ENCODE measurements around the gene ARHGEF28. TPM values are rescaled to one million over a fixed set of nuclear protein-coding genes. Genes with fewer than 3 reads are reported as not detected.

ARHGEF28 gene
- total RNA-seq, 1 donor: 26.2 TPM

DNA sequence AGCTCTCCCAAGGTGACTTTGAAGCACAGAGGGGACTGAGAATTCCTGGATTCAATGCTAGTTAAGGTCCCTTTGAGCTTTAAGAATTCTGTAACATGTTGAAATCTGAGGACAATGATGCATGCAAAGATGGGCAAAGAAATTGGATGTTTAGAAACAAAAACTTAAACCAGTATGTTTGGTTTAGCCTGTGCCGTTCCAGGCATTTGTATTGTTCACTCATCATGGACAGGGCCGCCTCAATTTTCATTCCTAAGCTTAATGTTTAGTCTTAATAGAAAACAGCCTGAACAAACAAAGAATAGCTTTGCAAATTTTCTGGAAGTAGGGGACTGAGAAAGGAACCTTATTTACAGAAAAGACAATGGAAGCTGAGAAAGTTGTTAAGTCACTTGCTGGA is 267.8 kb downstream of the ARHGEF28 start:
- TF ChIP-seq, protein P1, sequence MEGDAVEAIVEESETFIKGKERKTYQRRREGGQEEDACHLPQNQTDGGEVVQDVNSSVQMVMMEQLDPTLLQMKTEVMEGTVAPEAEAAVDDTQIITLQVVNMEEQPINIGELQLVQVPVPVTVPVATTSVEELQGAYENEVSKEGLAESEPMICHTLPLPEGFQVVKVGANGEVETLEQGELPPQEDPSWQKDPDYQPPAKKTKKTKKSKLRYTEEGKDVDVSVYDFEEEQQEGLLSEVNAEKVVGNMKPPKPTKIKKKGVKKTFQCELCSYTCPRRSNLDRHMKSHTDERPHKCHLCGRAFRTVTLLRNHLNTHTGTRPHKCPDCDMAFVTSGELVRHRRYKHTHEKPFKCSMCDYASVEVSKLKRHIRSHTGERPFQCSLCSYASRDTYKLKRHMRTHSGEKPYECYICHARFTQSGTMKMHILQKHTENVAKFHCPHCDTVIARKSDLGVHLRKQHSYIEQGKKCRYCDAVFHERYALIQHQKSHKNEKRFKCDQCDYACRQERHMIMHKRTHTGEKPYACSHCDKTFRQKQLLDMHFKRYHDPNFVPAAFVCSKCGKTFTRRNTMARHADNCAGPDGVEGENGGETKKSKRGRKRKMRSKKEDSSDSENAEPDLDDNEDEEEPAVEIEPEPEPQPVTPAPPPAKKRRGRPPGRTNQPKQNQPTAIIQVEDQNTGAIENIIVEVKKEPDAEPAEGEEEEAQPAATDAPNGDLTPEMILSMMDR (IDR thresholded peaks at IDR 0.05; ENCODE audit: insufficient read depth, low read length): no peak
- no peak overlapping the region for H3K4me3 ChIP-seq (ENCODE audit: low read depth, low read length)
- no peak for DNase-seq (ENCODE audit: low read depth)

DNA sequence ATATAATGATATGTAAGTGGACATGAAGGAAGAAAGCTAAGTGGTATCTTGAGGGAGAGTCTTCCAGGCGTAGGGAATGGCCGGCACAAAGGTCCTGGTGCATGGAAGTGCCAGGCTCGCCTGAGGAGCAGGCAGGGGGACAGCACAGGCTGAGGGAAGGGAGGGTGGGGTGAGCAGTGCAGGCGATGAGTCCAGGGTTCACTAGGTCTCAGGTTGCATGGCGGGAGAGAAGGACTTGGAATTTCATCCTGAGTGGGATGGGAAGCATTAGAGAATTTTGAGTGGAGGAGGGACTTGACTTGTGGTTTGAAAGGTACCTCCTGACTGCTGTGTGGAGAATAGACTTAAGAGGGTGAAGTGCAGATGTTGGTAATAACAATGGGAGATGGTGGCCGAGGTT is 268.9 kb downstream of the ARHGEF28 start:
- no peak overlapping the region for H3K4me3 ChIP-seq (ENCODE audit: low read depth, low read length)
- TF ChIP-seq, protein P1 (IDR thresholded peaks at IDR 0.05; ENCODE audit: insufficient read depth, low read length): no peak
- no peak for DNase-seq (ENCODE audit: low read depth)

DNA sequence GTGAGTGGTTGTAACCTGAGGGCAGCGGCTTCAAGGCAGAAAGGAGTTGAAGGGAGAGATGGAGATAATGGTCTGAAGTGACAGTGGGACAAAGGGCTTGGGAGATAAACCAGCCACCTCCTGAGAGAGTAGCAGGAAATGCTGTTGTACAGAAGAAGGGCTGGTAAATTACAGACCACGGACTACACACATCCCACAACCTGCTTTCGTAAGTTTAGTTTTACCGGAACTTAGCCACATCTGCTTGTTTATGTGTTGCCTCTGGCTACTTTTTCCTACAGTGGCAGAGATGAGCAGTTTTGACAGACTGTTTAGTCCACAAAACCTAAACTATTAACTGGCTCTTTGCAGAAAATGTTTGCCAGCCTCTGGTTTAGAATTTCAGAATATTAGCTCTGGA is 269.5 kb downstream of the ARHGEF28 start:
- DNase-seq (ENCODE audit: low read depth): no peak
- TF ChIP-seq, protein P1 (IDR thresholded peaks at IDR 0.05; ENCODE audit: insufficient read depth, low read length): no peak
- H3K4me3 ChIP-seq (ENCODE audit: low read depth, low read length): no peak overlapping the region

DNA sequence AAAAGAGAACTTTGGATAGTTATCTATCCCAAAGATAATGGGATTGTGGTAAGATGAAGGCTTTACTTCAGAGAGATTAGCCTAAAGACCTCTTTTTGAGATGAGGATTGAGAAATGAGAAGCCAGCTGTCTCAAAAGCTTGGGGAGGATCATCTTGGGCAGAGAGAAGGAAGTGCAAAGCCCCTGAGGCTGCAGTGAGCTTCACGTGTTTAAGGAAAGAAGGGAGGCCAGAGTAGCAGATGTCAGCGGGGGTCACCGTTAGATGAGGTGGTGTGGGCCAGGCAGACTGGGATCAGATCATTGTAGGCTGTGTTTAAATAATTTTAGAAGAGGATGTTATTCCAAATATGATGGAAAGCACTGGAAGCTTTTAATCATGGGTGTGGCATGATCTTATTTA is 270.1 kb downstream of the ARHGEF28 start:
- no peak for DNase-seq (ENCODE audit: low read depth)
- TF ChIP-seq, protein P1 (IDR thresholded peaks at IDR 0.05; ENCODE audit: insufficient read depth, low read length): no peak
- no peak overlapping the region for H3K4me3 ChIP-seq (ENCODE audit: low read depth, low read length)

DNA sequence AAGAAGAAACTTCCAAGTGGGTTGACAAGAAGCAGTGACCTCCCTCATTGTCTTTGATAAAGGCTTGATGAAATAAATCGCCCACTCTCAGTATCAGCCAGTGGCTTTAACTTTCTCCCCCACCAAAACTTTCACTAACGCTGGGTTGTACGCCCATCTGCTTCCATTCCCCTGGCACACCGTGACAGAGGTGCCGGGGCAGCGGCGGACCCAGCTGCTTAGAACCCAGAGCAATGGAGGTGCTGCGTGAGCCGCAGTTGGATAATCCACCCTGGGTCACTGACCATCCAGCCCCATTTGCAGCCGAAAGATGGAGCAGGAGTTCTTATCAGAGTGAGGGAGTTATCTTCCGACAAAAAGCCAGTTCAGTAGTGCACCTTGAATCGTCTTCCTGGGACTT is 270.7 kb downstream of the ARHGEF28 start:
- TF ChIP-seq, protein P1 (IDR thresholded peaks at IDR 0.05; ENCODE audit: insufficient read depth, low read length): no peak
- no peak for DNase-seq (ENCODE audit: low read depth)
- no peak overlapping the region for H3K4me3 ChIP-seq (ENCODE audit: low read depth, low read length)

DNA sequence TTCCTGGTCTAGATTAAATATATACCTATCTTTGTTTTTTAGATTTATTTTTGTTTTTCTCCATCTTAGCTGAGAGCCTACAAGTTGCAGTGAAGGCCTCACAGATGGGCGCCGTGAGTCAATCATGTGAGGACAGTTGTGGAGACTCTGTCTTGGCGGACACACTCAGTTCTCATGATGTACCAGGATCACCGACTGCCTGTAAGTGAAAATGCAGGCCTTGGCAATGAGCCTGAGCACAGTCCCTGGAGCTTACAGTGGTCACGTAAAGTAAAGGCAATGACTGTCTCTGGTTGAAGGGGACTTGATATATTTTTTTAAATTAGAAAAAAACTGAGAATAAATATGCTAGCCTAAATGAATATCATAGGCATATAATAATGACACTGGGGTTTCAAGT is 271.9 kb downstream of the ARHGEF28 start:
- TF ChIP-seq, protein P1 (IDR thresholded peaks at IDR 0.05; ENCODE audit: insufficient read depth, low read length): no peak

DNA sequence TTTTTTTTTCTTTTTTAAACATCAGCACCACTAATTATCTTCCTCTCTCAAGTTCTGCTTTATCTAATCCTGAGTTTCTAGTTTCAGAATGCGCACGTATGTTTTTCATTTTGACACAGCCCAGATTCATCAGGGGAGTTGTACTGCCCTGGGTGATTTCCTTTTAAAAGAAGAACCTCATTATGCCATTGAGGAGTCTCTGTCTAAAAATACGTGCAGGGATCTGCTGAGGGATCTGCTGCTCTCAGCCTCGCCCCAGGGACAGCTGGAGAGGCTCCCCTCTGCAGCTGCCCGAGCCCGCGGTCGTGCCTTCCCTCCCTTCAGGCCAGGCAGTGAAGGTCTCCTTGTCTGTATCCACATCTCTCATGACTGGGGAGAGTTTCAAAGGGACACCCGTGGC is 273.1 kb downstream of the ARHGEF28 start:
- TF ChIP-seq, protein P1 (IDR thresholded peaks at IDR 0.05; ENCODE audit: insufficient read depth, low read length): no peak
- DNase-seq (ENCODE audit: low read depth): no peak
- H3K4me3 ChIP-seq (ENCODE audit: low read depth, low read length): no peak overlapping the region

More for the DNA sequence above, 271.9 kb downstream of the ARHGEF28 start:
- no peak overlapping the region for H3K4me3 ChIP-seq (ENCODE audit: low read depth, low read length)
- no peak for DNase-seq (ENCODE audit: low read depth)
